Stomach (tissue), 4 donors: Measurements from ENCODE around the gene SYNDIG1.

ENCODE experiments used
- EP300 ChIP-seq: sonication (generic); formaldehyde crosslinking; IDR thresholded peaks from one replicate; pipeline ENCODE4 v1.6.1; 2017; ENCODE audit warnings: antibody characterized with exemption
- POLR2A ChIP-seq, 4 donors: fragments of 450-650 bp; IDR thresholded peaks; one replicate each; pipeline ENCODE4 v1.6.1; 2016; ENCODE audit warnings: antibody characterized with exemption in 4 of 4, control low read depth in 2 of 4, mild to moderate bottlenecking in 1 of 4, moderate library complexity in 1 of 4
- POLR2AphosphoS5 ChIP-seq, 3 donors: sonication (generic); formaldehyde crosslinking; IDR thresholded peaks; one replicate each; pipeline ENCODE4 v1.6.1; 2016; ENCODE audit warnings: antibody characterized with exemption in 3 of 3
- TF ChIP-seq, protein P1 (sequence below), 7 experiments: fragments of 450-650 bp in 4 of 7; fragments of 200-600 bp in 3 of 7; sonication (generic) in 3 of 7; IDR thresholded peaks; one replicate each; pipeline ENCODE4 v1.5.1; 2016 to 2019; ENCODE audit warnings: antibody characterized with exemption in 7 of 7, control low read depth in 2 of 7, mild to moderate bottlenecking in 1 of 7

GRCh38 chr20:24615353-24615752 lies 145.9 kb downstream of the SYNDIG1 start:
- no peak for TF ChIP-seq POLR2A (IDR thresholded peaks at IDR 0.05)
- TF ChIP-seq, protein P1, sequence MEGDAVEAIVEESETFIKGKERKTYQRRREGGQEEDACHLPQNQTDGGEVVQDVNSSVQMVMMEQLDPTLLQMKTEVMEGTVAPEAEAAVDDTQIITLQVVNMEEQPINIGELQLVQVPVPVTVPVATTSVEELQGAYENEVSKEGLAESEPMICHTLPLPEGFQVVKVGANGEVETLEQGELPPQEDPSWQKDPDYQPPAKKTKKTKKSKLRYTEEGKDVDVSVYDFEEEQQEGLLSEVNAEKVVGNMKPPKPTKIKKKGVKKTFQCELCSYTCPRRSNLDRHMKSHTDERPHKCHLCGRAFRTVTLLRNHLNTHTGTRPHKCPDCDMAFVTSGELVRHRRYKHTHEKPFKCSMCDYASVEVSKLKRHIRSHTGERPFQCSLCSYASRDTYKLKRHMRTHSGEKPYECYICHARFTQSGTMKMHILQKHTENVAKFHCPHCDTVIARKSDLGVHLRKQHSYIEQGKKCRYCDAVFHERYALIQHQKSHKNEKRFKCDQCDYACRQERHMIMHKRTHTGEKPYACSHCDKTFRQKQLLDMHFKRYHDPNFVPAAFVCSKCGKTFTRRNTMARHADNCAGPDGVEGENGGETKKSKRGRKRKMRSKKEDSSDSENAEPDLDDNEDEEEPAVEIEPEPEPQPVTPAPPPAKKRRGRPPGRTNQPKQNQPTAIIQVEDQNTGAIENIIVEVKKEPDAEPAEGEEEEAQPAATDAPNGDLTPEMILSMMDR (IDR thresholded peaks at IDR 0.05), result no peak
- no peak for TF ChIP-seq POLR2AphosphoS5 (IDR thresholded peaks at IDR 0.05)
- no peak for TF ChIP-seq EP300
